ENCODE data around the gene TASP1. TPM values are rescaled to one million over a fixed set of nuclear protein-coding genes. Genes with fewer than 3 reads are reported as not detected.

The TASP1 gene
- total and polyA plus RNA-seq, 2 donors (not counting 3 experiments of a cell fraction or from before 2014, with no cell fraction given), result 3.5 to 8.9 TPM

- dilution Hi-C loops (cut with MboI; ENCODE audit: extremely low pct_ligation_motif_present, low sequenced_read_pairs) (no loop called here), intact Hi-C loops (cut with micrococcal nuclease) (no loop called here)
- no peaks in the 10 kb centered on the region for H3K79me2 ChIP-seq (ENCODE audit: control insufficient read depth, insufficient read depth, low read length)
- ChIA-PET CTCF (no interaction called here), POLR2A (no interaction called here)
- H3K4me2 ChIP-seq (ENCODE audit: insufficient read depth, low read length), result no peak overlapping the region
- no peaks in the 10 kb centered on the region for H4K20me1 ChIP-seq (replicated peaks; ENCODE audit: control insufficient read depth, extremely low read depth, insufficient read depth, low read length)
- no peak for TF ChIP-seq POLR2AphosphoS5 (IDR thresholded peaks at IDR 0.05; ENCODE audit: insufficient read depth, low read depth, low read length)
- no peak for TF ChIP-seq MYC (IDR thresholded peaks at IDR 0.05; ENCODE audit: low read depth, low read length)
- TF ChIP-seq MAX (IDR thresholded peaks at IDR 0.05; ENCODE audit: insufficient read depth, insufficient read length), result no peak
- no peak for TF ChIP-seq POLR2A (IDR thresholded peaks at IDR 0.05; ENCODE audit: low read depth, low read length)
- no peak for TF ChIP-seq CTCF (IDR thresholded peaks at IDR 0.05; ENCODE audit: extremely low read depth in 1 of 2, insufficient read depth in 1 of 2, low read depth in 1 of 2, low read length in 2 of 2)
- TF ChIP-seq JUN (IDR thresholded peaks at IDR 0.05; ENCODE audit: borderline replicate concordance, insufficient read depth, insufficient read length, low read depth), result no peak
- no peak for TF ChIP-seq GATA2 (IDR thresholded peaks at IDR 0.05; ENCODE audit: insufficient read depth, insufficient read length, low read depth, low read length)
- TF ChIP-seq FOS (IDR thresholded peaks at IDR 0.05; ENCODE audit: borderline replicate concordance, insufficient read depth, low read length), result no peak
- no peak for TF ChIP-seq EZH2 (IDR thresholded peaks at IDR 0.05; ENCODE audit: borderline replicate concordance, low read depth, low read length, severe bottlenecking)
- FAIRE-seq, result no peak
- H2AFZ ChIP-seq (ENCODE audit: low read depth, low read length), result no peak overlapping the region
- H3K9me1 ChIP-seq (replicated peaks; ENCODE audit: control insufficient read depth, extremely low read depth, insufficient read depth, low read length), result no peaks in the 10 kb centered on the region
- H3K9ac ChIP-seq (replicated peaks; ENCODE audit: extremely low read depth, insufficient read depth, low read length), result no peak overlapping the region
- DNase-seq (ENCODE audit: low read depth, low spot score), result no peak
- BruUV-seq (replicated peaks), result no TSS peak
- H3K27ac ChIP-seq (ENCODE audit: insufficient read depth, low read depth, low read length), result no peak overlapping the region
- H3K27me3 ChIP-seq (ENCODE audit: control insufficient read depth in 2 of 2, insufficient read depth in 2 of 2, low read length in 2 of 2), result no peaks in the 10 kb centered on the region
- no peaks in the 10 kb centered on the region for H3K4me1 ChIP-seq (ENCODE audit: control insufficient read depth, extremely low read depth, insufficient read depth, low read length)
- H3K4me3 ChIP-seq (replicated peaks in 1 of 3; ENCODE audit: insufficient read depth in 1 of 3, low read depth in 1 of 3, low read length in 3 of 3), result no peak overlapping the region
- H3K36me3 ChIP-seq (ENCODE audit: control insufficient read depth in 2 of 2, extremely low read depth in 1 of 2, insufficient read depth in 2 of 2, low read length in 2 of 2), result no peaks in the 10 kb centered on the region
- no peaks in the 10 kb centered on the region for H3K9me3 ChIP-seq (replicated peaks; ENCODE audit: control insufficient read depth, insufficient read depth, low read length)
Measured at GRCh38 chr20:13501500-13501899, 137.2 kb downstream of the TASP1 start.

Data from endothelial cell of umbilical vein (primary cell).